Thoracic aorta (tissue), 2 donors: ENCODE results near the gene CIPC. TPM values are rescaled to one million over a fixed set of nuclear protein-coding genes. Genes with fewer than 3 reads are reported as not detected.

Experiments used
- ATAC-seq: fragments of 150-250 bp; one replicate; pipeline ENCODE4 v1.8.0; 2017; ENCODE audit warnings: low read depth; ENCODE audit not compliant: insufficient number of reproducible peaks, low FRiP score
- DNase-seq: peaks from one replicate; pipeline ENCODE4 v3.0.0-alpha.2; 2020; ENCODE audit warnings: low spot score
- H3K27ac ChIP-seq, 2 donors: fragments of 200-600 bp; sonication (generic); 1 replicate in 1 of 2; 2 replicates in 1 of 2; pipeline ENCODE4 v1.5.1; 2016; ENCODE audit warnings: mild to moderate bottlenecking in 2 of 2, moderate library complexity in 2 of 2
- H3K27me3 ChIP-seq: fragments of 200-600 bp; sonication (generic); replicated peaks from 2 replicates; pipeline ENCODE4 v1.6.0; 2016; ENCODE audit warnings: mild to moderate bottlenecking; ENCODE audit not compliant: insufficient read depth
- H3K36me3 ChIP-seq: fragments of 200-600 bp; sonication (generic); one replicate; pipeline ENCODE4 v1.5.1; 2016
- H3K4me1 ChIP-seq, 2 donors: fragments of 200-600 bp; sonication (generic); 1 replicate in 1 of 2; 2 replicates in 1 of 2; pipeline versions ENCODE4 v1.5.1 to v1.6.0; 2016; ENCODE audit warnings: low read depth in 2 of 2, mild to moderate bottlenecking in 1 of 2; ENCODE audit not compliant: control insufficient read depth in 1 of 2
- H3K4me3 ChIP-seq: fragments of 200-600 bp; sonication (generic); 2 replicates; pipeline ENCODE4 v1.5.1; 2016; ENCODE audit warnings: mild to moderate bottlenecking
- H3K9me3 ChIP-seq: fragments of 200-600 bp; sonication (generic); 2 replicates; pipeline ENCODE4 v1.5.1; 2016
- CTCF ChIP-seq: fragments of 200-600 bp; sonication (generic); IDR thresholded peaks from one replicate; pipeline ENCODE4 v1.5.1; 2019; ENCODE audit warnings: antibody characterized with exemption
- total RNA-seq, 2 donors: library from RNA; depleted of rRNA; stranded (reverse); fragments of >200 nt; gene quantifications; one replicate each; pipeline versions ENCODE4 v1.1.0 to v1.2.3, GENCODE V29; 2016

The CIPC gene
- total RNA-seq, 2 donors from 2014 or later = 38.3 to 44.4 TPM

GRCh38 chr14:77131871-77132486 is 33.9 kb downstream of the CIPC start:
- Histone ChIP-seq H3K27ac (no peak overlapping the region), H3K27me3 (no peaks in the 10 kb centered on the region), H3K4me3 (no peak overlapping the region), H3K36me3 (no peaks in the 10 kb centered on the region), H3K9me3 (no peaks in the 10 kb centered on the region), H3K4me1 (no peaks in the 10 kb centered on the region)
- TF ChIP-seq CTCF = no peak
- no peak for ATAC-seq
- no peak for DNase-seq

GRCh38 chr14:77133720-77134338 is 35.8 kb downstream of the CIPC start:
- Histone ChIP-seq H3K36me3 (no peaks in the 10 kb centered on the region), H3K9me3 (no peaks in the 10 kb centered on the region), H3K27ac (no peak overlapping the region), H3K4me3 (no peak overlapping the region), H3K4me1 (no peaks in the 10 kb centered on the region), H3K27me3 (peaks cover 8% of the 10 kb centered on the region)
- no peak for ATAC-seq
- DNase-seq = no peak
- TF ChIP-seq CTCF = no peak

- peaks cover 16% of the 10 kb centered on the region for H3K27me3 ChIP-seq
These were observed 41.0 kb downstream of the CIPC start for GRCh38 chr14:77139022-77139421.

GRCh38 chr14:77139540-77140358 is 41.7 kb downstream of the CIPC start:
- peaks cover 20 to 28% of the 10 kb centered on the region in 2 donors for H3K4me1 ChIP-seq
- peaks cover 16% of the 10 kb centered on the region for H3K27me3 ChIP-seq
- H3K4me3 ChIP-seq = no peak overlapping the region
- H3K27ac ChIP-seq = no peak overlapping the region
- TF ChIP-seq CTCF = peak; percentile 24
- DNase-seq = no peak
- no peaks in the 10 kb centered on the region for H3K9me3 ChIP-seq
- no peak for ATAC-seq
- no peaks in the 10 kb centered on the region for H3K36me3 ChIP-seq

More at GRCh38 chr14:77139022-77139421, 41.0 kb downstream of the CIPC start:
- Histone ChIP-seq H3K9me3 (no peaks in the 10 kb centered on the region), H3K27ac (no peak overlapping the region), H3K36me3 (no peaks in the 10 kb centered on the region), H3K4me1 (peaks cover 20 to 28% of the 10 kb centered on the region in 2 donors), H3K4me3 (no peak overlapping the region)
- no peak for TF ChIP-seq CTCF
- ATAC-seq (no peak), DNase-seq (no peak)
